Hematopoietic multipotent progenitor cell treated with erythropoietin and hydrocortisone succinate and interleukin-3 and kit ligand, for 4 days (in vitro differentiated cells): ENCODE measurements around the gene LUM.
"Not testable (repeated sequence)": the region's sequence is repeated elsewhere in the genome, so short reads cannot be mapped to it uniquely, and the experiment has no call there.

Source experiments
- DNase-seq: peaks from one replicate; pipeline ENCODE4 v3.0.0-alpha.2; 2015

Gene LUM

DNA sequence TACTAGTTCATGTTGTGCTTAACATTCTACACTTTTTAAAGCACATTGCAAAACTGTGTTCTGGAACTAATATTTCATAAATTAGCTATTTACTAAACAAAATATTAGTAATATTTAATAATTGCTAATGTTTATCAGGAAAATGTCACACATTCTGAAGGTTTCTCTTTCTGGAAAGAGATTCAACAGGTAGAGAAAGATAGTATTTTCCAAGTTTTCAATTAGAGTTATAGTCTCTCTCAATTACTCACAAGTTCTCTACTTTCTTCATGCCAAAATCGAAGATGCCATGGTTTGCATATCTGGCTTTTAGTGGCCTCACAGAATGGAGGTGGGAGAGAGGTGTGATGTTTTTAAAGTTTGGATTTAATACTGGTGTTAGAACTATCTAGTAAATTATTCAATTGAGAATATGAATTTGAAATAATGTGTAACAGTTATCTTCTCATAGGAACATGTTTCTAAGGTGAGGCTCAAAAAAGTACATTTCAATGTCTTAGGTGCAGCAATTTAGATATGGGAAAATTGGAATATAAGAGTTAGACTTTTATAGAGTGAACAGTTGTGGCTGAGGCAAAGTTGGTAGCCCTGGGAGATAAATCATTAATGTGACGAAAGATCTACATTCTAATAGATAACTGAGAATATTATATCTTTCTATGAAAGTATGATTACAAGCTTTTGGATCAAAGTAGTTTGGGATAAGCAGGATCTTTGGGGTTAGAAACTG is 1.5 kb downstream of the LUM start:
- no peak for DNase-seq

DNA sequence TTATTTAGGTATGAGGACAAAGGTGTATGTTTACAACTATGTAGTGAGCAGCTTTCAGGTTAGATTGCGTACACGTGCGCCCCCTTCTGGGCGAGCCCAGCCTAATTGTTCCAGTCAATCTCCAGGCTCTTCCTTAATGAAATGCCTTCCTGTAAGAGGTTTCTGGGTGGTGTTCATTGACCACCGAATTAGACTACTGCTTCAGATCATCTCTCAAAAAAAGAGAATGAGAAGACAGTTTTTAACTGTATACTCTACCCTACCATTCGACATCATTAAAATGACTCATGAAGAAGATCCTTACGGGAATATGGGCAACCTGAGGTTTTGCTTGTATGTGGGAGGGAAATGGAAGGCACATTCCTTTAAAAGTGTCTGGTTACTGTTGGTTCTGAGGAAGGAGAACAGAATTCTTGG is 2.1 kb downstream of the LUM start:
- peak; percentile 80 for DNase-seq

DNA sequence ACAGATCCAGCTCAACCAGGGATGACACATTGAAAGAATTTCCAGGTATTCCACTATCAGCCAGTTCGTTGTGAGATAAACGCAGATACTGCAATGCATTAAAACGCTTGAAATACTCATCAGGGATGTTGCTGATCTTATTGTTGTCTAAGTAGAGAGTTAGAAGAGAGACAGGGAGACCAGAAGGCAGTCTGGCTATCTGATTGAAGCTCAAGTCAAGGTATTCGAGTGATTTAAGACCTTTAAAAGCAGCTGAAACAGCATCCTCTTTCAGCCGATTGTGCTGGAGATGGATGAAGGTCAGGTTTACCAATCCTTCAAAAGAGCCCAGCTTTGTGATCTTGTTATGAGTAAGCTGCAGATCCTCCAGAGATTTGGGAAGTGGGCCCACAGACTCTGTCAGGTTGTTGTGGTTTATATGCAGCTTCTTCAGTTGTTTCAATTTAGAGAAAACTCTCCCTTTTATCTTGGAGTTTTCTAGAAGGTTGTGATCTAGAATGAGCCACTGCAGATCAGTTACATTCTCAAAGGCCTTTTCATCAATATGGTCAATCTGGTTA is 3.0 kb downstream of the LUM start:
- DNase-seq: no peak

DNA sequence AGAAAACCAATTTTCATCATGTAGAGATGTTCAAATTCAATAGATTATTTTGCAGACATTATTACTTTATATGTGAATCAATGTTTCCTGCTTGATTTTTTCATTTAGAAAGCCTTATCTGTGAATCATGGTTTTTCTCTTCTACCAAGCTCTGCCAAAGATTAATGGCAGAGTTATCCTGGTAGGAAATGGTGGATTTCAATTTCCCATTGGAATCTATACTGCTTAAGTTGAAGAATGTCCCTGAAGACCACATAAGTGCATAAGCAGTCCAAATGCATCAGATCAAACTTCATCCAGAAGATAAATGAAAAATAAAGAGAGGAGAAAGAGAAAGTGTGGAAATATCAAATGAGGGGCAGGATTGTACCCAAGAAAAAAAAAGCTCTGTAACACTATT is 5.0 kb downstream of the LUM start:
- no peak for DNase-seq

DNA sequence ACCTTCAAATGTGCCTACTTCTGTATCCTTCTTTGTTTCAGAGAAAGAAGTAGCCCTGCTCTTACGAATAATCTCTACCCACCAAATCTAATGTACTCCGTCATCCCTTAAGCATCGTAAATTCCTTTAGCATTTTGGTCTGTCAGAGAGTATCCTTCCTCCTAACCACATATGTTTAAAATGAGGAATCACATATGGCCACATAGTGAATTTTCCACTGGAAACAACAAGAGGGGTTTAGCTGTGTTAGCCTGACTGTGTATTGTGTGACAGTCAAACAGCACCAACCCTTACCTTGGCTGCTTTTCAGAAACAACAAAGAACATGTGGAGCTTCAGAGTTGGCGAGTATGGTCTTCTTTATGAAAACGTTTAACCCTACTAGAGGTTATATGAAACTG is 5.5 kb downstream of the LUM start:
- DNase-seq: no peak

DNA sequence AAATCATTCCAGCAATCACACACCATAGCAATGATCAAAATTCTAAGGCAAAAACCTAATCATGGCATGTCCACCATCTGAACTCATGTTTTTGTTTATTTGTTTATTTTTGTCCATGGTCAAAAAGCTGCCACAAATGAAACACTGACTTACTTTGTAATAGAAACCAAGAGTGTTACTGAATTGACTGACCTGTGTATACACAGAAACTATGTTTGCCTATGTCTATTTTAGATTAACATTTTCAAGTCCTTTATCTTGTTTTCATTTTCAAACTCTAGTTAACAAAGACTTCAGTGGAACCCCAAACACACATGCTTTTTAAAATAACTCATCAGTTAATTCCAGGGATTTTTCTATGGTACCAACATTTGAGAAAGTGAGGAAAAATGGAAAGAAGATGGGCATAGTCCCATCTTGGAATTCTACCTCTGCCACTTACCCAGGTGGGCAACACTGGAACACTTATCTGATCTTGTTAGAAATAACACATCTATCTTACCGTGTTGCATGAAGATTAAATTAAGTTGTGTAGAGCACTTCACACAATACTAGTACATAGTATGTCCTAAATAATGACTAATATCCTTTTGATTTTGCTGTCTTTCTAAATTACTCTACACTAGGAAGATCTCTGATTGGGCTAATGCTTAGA is 6.4 kb downstream of the LUM start:
- no peak for DNase-seq

DNA sequence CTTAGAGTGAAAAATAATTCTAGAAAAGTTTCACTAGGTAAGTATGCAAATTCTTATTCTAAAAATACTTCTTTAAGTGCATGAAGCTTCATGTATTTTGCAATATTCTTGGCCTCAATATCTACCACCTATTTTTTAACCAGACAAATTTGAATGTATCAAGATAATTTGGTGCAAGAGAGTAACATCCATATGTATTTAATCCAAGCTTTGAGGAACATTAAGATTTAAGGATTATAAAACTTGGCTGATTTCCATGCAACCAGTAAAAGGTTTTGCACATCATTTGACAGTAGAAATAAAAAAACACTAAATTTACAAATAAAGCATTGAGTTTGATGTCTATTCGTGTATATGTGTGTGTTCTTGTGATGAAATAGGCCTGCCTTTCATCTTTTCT is 7.7 kb downstream of the LUM start:
- no peak for DNase-seq

DNA sequence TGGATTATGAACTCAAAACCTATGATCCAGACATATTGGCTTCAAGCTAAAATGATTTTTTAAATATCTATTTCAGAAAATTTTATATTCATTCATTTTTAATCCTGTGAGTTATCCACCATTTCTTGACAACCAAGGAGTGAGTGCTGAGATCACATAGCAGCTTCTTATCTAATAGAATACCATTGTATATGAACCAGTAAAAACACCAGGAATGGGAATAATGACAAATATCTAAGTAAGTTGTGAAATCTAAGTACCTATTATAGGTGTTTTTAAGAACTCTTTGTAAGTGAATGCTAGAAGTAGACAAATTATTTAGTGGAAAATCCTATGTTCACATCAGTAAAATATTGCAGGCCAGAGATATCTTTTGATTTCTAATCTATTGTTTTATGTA is 8.2 kb downstream of the LUM start:
- no peak for DNase-seq

DNA sequence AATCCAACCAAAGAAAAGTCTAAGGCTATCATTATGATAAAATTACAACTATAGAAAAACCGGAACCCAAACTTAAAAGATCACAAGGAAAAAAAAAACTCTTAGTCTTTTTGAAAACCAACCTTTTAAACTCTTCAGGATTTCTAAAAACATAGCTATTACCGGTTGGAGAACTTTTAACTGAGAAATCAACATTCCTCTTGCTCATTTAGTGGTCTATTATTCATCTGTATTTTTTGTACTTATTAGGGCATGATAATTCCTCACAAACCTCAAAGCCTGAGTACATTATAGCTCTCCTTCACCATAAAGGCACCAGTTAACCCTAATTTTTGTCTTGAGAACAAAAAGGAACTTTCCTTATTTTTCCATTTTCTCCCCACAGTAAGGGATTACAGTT is 10.4 kb downstream of the LUM start:
- peak; percentile 45 for DNase-seq

DNA sequence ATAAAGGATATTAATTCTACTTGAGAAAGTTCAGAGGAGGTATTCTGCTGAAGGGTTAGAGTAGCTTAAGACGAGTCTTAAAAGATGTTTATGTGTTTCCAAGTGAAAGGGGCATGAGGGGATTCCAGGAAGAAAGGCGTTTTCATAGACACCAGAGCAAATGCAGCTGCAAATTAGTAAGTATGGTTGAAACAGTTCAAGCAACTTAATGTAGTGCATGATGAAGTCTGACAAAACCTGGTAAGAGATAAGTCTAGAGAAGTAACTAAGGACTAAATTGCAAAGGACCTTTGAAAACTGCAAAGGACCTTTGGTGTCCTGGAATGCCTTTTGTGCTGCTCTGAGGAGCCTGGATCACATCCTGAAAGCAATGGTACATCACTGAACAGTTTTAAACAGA is 11.5 kb downstream of the LUM start:
- no peak for DNase-seq

DNA sequence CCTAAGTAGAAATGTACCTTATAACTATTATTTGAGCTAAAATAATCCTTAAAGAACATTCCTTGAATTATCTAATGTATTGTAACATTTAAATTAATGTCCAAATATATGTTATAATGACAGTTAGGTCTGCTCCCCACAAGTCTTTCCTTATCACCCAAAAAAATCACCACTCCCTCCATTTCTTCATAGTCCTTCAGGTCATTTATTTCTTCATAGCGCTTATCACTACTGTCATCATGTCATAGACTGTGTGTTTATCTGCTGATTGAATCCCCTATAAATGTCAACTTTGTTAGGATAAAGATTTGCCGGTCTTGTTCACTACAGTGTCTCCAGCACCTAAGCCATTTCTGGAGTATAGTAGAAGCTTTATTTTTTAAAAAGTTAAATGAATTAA is 12.0 kb downstream of the LUM start:
- DNase-seq: peak; percentile 69

DNA sequence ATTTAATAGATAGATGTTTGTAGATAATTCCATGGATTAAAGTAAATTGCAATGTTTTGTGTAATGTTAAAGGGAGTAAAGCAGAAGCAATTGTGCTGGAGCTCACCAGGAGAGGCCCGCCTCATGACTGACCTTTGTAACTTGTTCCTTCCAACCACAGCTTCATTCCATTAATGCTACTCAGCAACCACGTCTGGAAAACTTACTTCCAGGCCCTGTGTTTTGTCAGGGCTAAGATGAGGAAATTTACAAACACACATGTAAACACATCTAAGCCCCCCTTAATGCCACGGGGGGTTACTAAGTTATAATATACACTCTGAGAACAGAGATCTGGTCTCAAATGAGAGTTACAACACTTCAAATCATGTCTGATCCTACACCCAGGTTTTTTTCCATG is 12.4 kb downstream of the LUM start:
- no peak for DNase-seq

DNA sequence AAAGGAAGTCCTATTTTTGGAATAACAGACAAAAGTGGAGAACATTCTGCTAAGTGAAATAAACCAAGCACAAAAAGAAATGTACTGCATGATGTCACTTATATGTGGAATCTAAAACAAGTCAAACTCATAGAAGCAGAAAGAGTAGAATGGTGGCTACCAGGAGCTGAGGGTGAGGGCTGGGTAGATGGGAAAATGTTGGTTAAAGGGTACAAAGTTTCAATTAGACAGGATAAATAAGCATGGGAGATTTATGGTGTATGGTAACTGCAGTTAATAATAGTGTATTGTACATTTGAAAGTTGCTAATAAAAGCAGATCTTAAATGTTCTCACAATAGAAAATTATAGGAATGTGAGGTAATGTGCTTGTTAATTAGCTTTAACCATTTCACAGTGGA is 12.8 kb downstream of the LUM start:
- DNase-seq: peak; percentile 13

DNA sequence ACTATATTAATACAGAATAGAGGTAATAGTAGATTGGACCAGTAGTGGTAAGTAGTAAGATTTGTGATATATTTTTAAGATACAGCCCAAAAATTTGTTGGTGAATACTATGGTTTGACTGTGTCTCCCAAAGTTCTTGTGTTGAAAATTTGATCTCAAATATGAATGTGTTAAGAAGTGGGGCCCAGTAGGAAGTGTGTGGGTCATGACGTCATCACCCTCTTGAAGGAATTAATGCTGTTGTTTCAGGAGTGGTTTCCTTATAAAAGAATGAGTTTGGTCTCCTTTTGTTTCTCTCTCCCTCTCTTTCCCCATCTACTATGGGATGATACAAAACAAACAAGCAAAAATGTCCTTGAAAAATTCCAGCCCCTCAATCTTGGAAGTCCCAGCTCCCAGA is 16.3 kb downstream of the LUM start:
- no peak for DNase-seq

DNA sequence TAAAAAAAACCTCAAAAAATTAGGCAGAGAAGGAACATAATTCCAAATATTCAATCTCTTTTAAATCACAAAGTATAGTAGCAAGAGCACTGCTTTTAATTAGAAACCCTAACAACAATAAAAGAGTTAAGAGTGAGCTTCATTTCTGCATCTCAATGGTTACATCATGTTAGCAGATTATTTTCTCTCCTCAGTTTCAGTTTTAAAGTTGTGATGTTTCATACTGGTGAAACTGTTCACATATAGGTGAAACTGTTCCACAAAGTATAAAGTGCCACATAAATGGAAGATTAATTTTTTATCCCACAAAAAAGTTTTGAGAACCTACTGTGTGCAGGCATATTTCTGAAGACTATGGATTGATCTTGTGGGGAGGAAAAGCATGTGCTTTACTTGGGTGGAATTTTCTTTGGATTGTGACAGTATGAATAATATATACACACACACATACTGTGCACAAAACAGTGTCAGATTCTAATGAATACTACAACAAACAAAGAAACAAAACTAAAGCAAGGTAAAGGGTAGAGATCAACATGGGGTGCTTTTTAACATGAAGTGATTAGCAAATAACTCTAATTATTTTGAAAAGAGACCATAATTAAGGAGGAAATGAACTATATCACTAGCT is 17.1 kb downstream of the LUM start:
- DNase-seq: no peak

DNA sequence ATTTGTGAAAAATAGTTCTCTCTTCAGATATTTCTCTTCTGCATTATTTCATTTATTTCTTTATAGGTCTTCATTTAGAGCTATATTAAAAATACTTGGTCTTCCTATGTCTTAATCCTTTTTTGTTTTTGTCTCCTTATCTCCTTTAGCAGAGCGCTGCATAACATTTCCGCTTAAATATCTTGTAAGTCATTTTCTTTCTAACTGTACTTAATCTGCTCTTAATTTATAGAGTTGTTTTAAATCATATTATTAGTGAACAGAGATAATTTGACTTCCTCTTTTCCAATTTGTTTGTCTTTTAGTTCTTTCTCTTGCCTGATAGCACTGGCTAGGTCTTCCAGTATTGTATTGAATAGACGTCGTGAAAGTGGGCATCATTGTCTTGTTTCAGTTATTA is 18.0 kb downstream of the LUM start:
- DNase-seq: peak; percentile 71

DNA sequence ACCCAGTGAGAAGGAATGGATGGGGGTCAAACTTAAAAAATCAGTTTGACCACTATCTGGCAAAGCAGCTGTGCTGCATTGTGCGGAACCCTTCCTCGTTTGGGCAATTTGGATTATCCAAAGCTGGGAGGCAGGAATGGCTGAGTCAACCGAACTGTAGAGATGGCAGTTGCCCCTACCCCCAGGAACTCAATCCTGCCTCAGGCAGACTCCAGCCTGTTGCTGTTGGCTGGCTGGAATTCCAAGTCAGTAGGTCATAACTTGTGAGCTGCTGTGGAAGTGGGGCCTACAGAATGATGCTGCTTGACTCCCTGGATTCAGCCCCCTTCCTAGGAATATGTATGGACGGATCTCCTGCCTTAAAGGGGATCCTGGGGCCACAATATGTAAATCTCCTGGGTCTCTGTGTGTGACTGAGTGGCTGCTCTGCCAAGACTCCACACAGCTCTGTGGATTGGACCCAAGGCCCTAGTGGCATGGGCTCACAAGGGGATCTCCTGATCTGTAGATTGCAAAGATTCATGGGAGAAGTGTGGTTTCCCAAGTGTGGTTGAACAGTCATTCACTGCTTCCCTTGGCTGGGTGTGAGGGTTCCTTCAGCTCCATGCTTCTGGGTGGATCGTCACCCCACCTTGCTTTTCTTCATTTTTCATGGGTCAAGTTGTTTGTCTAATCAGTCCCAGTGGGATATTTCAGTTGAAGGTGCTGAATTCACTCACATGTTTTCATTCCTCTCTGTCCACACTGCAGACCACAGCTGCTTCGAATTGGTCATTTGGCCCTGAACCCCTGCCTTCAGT is 19.2 kb downstream of the LUM start:
- no peak for DNase-seq

DNA sequence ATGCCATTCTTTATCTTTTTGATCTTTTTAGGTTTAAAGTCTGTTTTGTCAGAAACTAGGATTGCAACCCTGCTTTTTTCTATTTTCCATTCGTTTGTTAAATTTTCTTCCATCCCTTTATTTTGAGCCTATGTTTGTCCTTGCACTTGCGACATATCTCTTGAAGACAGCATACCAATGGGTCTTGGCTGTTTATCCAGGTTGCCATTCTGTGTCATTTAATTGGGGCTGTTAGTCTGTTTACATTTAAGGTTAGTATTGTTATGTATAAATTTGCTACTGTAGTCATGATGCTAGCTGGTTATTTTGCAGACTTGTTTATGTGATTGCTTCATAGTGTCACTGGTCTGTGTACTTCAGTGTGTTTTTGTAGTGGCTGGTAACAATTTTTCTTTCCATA is 21.3 kb downstream of the LUM start:
- not testable (repeated sequence) for DNase-seq

DNA sequence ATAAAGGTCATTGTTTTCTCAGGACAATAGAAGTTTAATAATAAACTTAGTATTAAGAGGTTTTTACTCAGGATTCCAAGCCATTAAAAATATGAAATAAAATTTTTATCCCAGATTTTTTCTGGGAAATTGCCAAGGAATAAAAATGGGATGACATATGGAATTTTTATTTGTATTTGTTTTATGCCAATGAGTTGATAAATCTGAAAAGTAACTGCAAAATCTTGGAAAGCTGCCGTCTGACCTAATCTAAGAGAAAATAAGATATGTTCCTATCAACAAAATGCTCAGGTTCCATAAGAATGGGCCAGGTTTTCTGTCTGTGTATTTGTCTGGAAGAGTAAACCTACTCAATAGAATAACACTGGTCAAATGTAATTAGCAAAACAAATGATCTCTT is 31.3 kb downstream of the LUM start:
- no peak for DNase-seq

DNA sequence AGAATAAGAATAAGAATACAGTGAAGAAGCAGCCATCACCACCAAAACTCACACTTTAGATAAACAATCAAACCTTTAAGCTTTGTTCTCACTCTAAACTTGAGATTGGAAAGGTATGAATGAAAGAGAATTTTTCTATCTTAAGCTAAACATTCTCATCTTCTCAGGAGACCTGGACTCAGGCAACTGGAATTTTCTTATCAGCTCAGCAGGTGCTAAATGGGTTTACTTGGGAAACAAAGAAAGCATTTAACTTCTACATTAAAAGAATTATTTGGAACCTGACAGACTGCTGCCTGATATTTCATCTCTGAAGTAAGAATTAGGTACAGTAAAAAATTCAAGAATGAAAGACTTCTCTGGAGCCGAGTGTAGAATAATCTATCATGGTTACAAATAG is 32.8 kb downstream of the LUM start:
- no peak for DNase-seq

DNA sequence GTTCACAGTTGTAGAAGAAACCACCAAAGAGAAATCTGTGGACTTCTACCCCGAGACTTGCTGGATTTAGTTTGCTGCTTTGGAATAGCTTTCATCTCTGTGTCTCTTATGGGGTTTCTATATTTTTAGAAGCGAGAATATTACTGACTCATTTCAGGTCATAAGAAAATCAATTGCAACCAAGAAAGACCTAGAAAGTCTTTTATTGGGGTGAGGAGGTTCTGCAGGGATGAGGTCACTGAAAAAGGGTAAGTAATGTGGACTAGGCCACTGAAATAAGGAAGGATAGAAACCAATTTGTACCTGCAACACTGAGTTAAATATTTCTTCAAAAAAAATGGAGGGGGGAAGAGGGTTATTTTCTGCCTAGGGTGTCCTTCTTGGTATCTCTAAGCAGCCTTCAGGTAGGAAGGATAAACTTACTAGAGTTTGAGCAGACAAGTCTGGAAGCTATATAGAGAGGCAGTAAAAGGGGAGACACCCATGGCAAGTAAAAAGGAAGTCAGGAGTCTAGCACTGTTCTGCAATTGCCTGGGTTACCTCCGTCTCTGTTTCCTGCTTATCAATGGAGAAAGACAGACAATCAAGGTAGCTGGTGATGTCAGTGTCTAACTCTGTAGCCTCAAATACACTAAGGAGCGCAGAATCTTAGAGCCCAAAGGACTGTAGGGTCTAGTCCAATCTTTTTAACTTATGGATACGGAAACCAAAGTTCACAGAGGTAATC is 33.9 kb downstream of the LUM start:
- DNase-seq: no peak

DNA sequence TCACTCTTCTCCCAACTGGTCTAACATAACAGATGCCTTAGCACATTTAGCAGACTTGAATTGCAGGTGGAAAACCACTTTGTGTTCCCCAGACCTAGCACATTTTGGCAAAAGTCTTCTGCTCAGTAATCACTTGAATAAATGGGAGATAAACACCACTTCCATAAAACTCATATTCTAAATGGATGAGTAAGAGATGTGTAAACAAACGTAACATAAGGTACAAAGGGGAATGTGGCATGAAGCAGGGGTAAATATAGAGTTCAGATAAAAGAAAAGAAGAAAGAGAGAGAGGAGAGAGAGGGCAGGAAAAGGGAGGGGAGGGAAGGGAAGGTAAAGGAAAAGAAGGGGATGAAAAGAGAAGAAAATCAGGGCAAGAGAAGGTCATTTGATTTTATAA is 36.4 kb downstream of the LUM start:
- no peak for DNase-seq
